HEK293 (cell line): ENCODE data around the gene OSBPL1A.

Experiments
- CTCF ChIP-seq: fragments of 450-650 bp; formaldehyde crosslinking; IDR thresholded peaks from 2 replicates; pipeline ENCODE4 v1.5.1; 2016; ENCODE audit warnings: missing biosample characterization, missing genetic modification characterization
- ZNF138 ChIP-seq: fragments of 450-650 bp; formaldehyde crosslinking; IDR thresholded peaks from 2 replicates; pipeline ENCODE4 v1.5.1; 2016; ENCODE audit warnings: missing biosample characterization, missing genetic modification characterization, borderline replicate concordance

GRCh38 chr18:24231773-24232735, 165.6 kb downstream of the OSBPL1A start:
- no peak for TF ChIP-seq ZNF138 (tag by site-specific recombination)
- TF ChIP-seq CTCF (tag by site-specific recombination), result no peak
